HPDE6-E6E7 (cell line): Measurements from ENCODE around the gene AMDHD2.

ENCODE experiments used
- DNase-seq: peaks from one replicate; pipeline ENCODE4 v3.0.0; 2011; ENCODE audit warnings: missing footprints; ENCODE audit errors: extremely low spot score

Gene AMDHD2

DNA sequence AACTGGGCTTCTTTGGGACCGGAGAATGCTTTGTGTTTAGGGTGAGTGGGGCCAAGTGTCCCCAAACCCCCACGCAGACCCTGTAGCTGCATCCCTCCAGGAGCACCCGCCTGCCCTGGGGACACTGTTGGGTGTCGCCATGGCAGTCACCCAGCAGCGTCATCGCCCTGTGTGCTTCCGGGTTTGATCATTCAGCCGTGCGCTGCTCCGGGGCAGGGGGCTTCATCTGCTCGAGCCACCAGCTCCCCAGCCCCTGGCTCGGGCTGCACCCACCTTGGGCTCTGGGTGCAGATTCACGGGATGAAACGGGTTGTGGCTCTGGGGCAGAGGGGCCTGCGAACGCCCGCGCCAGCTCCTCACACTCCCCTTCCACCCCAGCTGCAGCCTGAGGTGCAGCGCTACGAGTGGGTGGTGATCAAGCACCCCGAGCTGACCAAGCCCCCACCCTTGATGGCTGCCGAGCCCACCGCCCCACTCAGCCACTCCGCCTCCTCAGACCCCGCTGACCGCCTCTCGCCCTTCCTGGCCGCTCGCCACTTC lies 20.2 kb upstream of the AMDHD2 start:
- DNase-seq: no peak

DNA sequence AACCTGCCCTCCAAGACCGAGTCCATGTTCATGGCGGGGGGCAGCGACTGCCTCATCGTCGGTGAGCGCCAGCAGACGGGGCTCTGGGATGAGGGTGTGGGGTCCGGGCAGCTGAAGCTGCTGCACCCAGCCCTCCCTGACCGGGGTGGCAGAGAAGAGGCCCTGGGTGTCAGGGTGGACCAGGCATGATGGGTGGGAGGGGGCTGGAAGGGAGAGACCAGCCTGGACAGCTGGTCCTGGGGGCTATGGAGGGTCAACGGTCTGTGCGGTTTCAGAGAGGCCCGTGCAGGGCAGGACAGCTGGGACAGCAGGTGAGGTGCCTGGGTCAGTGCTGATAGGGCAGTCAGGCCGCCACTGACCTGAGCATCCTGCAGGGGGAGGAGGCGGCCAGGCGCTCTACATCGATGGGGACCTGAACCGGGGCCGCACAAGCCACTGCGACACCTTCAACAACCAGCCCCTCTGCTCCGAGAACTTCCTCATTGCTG lies 19.7 kb upstream of the AMDHD2 start:
- no peak for DNase-seq

DNA sequence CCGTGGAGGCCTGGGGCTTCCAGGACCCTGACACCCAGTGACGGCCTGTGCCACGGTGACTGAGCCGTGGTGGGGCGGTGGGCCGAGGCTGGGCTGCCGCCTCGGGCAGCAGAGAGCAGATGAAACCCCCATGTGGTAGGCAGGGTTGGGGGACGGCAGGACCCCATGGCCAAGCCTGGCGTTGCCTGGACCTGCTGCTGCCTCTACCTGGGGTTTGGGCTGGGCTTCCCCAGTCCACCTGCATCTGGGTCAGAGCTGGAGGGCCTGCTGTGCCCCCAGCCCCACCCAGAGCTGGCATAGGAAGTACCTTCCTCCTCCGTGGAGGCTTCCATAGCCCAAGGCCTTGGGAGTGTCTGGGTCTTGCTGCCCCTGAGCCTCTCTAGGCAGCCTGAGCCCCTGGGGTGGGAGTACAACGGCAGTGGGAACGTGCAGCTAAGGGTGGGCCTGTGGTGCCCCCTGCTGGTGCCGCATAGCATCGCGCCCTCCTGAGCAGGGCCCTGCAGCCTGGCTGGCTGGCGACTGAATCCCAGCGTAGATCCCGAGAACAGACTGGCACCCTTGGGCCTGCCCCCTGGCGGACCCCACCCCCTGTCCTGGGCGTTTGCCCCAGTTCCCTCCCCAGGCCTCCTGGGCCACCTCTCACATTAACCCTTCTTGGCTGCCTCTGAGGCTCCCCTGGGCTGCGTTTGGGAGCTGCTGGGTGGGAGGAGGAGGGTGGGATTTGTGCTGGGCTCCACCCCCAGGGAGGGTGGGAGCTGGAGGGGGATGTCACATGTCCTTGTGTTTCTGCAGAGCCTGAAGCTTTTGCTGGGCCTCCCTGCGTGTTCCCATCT lies 19.0 kb upstream of the AMDHD2 start:
- peak; percentile 51 for DNase-seq

DNA sequence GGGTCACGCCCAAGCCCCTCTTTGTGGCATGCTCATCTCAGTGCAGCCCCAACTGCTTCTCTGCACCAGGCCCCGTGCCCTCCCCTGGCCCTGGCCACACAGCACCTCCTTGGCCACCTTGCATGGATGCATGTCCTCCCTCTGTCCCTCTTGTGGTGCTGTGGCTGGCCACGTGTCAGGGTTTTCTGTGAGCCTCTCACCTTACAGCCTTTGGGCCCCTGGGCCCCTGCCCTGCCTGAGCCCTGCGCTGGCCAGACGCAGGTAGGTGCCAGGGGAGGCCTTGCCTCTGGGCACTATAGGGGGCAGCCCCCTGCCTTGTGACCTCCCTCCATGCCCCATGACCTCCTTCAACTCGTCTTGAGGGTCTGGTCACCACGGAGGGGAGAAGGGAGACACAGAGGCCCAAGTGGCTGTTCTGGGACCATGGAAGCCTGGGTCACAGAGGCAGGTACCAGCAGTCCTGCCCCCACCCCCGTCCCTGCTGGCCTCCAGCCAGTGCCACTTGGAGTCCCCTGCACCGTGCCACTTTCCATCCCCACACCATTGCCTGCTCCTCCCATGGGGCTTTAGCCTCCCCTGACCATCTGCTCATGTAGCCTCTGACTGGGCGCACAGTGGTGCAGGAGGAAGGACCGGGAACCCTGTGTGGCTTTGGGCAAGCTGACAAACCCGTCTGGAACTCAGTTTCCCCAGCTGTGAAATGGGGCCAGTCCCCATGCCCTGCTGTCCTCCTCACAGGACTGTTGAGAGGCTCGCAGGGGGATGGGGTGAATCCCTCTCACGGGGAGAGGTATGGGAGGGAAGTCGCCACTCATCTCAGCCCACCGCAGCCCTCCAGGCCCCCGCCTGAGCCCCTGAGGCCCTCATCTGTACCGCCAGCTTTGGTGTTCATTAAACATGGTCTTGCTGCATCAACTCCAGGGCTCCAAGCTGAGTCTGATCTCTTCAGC lies 17.9 kb upstream of the AMDHD2 start:
- DNase-seq: no peak

DNA sequence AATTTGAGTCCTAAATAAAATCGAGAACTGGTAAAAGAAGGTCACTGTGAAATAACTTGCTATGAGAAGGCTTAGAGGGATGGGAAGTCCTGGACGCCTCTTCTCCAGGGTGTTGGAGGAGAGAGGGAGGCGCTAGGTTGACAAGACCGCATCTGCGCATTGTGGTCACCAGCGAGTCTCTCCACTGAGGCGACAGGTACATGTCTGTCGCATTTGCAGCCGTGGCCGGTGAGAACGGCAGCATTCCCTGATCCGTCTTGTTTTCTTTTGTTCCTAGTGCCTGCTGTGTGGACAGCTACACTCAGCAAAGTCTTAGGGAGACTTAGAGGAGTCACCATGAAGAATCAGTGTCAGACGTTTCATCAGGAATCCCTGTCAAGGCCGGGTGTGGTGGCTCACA lies 14.5 kb upstream of the AMDHD2 start:
- no peak for DNase-seq

DNA sequence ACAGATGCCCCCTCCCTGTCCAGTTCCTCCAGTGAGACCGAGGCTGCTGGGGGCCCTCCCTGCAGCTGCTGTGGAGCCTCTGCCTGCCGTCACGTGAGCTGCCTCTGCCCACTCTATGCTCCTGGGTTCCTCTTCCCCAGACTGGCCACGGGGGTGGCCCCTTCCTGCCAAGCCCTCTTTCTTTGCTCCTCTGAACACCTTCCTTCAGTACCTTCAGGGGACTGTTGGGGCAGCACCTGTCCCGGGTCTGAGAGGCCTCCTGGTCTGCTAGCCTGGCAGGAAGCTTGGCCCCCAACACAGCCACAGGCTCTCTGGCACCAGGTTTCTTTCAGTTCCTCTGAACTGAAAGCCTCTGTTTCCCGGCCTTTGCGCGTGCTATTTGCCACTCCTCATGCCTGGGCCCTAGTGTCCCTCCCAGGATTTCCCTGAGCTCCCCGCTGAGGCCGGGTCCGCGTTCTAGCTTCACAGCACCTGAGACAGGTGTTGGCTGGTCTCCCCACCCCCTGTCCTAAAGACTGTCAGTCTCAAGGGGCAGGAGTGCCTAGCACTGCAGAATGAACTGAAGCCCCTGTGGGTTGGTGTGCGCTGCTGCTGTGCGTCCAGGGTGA lies 13.0 kb upstream of the AMDHD2 start:
- no peak for DNase-seq

DNA sequence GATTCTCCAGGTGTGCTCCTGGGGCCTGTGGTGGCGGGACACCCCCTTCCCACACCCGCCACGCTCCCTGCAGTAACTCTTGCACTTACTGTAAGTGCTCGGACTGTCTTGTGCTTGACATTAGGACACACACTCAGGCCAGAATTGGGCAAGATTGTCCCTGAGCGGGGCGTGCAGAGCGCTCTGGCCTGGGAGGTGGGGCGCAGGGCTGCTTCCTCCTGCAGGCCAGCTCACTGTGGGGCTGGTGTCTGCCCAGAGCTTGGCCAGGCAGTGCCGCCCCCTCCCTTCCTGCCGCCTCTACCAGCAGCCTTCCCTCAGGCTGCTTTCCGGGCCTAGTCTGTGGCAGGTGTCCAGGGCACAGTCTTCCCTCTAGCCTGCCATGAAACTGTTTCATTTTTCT lies 12.5 kb upstream of the AMDHD2 start:
- DNase-seq: no peak

DNA sequence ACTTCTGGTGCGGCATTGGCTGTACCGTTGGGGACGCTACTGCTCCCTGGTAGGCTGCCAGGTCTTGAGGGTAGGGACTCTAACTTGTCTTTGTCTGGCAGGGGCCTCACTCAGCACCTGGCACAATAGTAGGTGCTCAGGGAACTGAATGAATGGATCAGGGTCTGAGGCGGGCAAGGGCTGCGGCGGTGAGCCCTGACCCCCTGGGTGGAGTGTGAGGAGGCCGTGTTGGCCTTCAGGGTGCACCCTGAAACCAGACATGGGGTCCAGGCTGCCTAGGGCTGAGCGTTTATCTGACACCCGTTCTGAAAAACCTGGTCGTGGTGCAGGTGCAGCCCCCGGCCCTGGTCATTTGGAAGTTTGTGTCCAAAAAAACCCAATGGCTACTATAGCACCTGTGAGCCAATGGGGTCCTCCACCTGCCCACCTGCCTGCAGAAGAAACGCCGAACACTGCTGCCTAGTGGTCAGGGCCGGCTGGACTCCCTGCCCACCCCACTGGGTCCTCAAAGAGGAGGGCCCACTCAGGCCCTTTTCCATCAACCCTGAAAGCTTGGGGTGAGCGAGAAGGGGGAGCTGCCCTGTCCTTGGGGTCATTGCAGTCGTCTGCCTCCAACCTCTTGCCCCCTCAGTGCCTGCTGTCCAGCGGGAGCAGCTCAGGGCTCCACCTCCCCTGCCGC lies 11.3 kb upstream of the AMDHD2 start:
- no peak for DNase-seq

DNA sequence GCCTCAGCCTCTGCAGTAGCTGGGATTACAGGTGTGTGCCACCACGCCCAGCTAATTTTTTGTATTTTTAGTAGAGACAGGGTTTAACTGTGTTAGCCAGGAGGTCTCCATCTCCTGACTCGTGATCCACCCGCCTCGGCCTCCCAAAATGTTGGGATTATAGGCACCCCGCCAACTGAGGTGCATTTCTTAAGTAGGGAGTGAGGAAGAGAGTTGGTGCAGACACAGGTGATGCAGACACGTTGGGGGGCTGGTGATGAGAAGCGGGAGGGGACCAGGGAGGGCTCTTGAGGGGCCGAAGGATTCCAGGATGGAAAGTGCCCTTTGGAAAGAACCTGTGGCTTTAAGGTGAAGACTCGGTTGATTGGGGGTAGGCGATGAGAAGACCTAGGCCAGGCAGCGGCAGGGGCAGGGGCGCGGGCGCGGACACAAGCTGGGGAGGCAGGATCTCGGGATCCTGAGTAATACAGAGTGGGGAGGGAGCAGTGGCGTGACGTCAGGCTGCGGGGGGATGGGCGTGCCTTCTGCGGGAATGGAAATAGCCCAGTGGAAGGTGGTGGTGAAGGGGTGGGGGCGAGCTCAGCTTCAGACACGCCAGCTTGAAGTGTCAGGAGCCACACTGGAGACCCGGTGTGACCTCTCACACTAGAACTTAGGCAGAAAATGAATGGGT lies 8.9 kb upstream of the AMDHD2 start:
- DNase-seq: peak; percentile 63

DNA sequence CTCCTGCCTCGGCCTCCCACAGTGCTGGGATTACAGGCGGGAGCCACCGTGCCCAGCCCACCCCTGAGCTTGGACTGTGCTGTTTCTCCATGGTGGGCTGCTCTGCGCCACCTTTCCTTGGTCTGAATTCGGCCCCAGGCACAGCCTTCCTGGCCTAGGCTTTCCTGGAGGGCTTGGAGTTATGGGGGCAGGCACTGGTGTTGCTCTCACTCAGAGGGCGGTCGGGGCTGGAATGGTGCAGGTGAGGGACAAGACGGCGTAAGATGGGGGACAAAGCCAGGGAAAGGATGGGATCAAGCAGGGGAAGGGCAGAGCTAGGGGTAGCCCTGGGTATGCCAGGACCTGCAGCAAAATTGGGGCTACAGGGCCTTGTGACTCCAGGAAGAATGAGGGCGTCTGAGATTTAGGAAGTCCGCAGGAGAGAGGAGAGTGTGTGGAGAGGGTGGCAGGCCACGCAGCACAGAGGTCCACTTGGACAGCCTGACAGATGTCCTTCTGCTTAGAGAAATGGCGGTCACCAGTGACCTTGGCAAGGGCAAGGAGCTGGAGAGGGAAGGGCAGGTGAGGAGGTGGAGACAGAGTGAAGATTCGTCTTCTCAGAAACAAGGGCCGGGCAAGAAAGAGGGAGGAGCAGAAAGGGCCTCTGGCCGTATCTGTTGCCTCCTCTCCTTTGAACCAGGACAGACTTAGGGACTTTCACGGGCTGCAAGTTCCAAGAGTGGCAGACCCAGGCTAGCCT lies 8.0 kb upstream of the AMDHD2 start:
- DNase-seq: no peak

DNA sequence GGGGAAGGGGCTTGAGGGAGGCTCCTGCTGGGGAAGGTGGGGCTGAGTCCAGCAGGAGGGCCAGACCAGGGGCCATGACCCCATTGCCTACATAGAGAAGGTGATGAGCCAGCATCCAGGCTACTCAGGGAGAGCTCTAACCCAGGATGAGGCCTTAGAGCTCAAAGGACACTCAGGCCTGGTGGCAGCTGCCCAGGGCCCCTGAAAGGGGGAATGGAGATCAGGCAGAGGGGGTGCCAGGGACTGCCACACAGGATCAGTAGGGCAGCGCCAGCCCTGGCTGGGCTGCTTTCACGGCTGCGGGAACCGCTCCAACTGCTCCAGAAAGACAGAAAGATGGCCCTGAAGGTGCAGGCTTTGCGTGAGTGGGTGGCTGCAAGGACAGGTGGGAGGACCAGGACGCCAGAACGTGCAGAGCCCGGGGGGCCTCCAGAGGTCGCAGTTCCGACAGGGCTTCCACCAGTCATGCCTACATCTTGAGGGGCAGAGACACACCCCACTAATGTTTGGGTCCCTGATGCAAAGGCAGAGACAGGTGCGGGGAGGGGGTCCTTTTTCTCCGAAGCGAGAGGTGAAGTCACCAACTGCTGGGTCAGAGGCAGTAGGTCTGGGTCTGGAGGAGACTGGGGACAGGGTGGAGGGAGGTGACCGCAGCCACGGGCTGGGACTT lies 7.3 kb upstream of the AMDHD2 start:
- DNase-seq: no peak

DNA sequence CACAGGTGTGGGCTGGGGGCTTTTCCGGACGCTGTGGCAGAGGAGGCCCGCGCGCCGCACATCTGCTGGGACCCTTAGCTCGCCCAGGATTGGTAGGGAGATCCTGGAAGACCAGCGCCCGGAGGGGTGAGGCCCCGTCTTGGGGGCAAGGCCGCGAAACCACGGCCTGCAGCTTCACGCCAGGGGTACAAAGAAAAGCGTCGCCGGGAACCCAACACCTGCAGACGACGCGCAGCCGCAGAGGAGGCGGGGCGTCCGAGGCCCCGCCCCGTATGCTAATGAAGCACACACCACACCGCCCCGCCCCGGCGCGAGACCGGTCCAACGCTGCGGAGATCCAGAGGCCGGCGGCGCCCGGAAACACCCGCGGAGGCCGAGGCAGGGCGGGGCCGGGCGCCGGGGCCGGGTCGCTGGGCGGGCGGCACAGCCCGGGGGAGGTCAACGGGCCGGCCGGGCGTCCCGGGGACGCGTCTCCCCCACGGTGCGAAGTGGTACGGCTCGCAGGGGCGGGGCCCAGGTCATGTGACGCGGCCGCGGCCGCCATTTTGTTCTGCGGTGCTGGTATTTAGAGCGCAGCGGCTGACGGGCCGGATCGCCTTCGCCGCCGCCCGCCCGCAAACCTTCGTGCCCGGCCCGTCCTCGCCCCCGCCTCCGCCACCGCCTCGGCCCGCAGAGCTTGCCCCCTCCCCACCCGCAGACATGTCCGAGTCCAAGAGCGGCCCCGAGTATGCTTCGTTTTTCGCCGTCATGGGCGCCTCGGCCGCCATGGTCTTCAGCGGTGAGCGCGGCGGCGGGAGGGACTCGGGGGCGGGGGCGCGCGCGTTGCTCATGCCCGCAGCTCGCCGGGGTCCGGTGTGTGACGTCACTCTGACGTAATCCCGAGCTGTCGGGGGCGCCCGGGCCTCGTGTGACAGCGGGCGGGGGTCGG lies 6.5 kb upstream of the AMDHD2 start, which contains the start of gene ATP6V0C:
ATP6V0C (plus strand) TSS at position 548 of the 928 bp plus-strand sequence; CDS start at position 700, 152 bp downstream.
- DNase-seq: peak; percentile 87

DNA sequence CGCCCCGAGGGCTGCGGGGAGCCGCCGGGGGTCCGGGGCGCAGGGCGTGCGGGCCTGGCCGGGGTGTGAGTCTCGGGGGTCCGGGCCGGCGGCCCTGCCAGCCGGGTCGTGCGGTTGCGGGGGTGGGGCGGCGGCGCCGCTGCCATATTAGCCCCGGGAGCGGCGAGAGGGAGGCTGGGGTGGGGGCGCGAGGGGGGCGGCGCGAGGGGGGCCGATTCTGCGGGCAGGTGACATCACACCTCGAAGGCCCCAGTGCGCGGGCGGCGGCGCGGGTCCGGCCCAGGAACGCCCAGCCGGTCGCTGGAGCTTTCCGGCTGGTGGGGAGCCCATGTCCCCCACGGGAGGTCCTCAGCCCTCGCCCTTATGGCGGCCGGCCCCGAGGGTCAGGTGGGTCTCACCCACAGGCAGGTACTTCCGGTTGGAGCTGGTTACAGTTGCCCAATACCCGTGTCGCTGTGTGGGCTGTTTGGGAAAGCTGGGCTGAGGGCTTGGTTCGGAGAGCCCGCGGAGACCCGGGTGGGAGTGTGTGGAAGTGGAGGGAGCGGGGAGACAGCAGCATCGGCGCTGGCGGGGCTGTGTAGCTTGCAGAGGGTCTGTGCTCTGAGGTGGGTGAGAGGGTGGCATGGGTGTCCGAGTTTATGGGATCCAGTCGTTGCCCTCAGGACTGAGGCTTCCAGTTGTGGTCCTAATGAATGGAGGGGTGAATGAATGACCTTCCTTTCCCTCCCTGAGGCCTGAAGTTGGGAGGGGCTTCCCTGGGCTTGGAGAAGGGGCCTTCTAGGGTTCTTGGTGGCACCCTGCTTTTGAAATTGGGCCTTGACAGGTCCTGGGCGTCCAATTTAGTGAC lies 5.6 kb upstream of the AMDHD2 start:
- DNase-seq: no peak

DNA sequence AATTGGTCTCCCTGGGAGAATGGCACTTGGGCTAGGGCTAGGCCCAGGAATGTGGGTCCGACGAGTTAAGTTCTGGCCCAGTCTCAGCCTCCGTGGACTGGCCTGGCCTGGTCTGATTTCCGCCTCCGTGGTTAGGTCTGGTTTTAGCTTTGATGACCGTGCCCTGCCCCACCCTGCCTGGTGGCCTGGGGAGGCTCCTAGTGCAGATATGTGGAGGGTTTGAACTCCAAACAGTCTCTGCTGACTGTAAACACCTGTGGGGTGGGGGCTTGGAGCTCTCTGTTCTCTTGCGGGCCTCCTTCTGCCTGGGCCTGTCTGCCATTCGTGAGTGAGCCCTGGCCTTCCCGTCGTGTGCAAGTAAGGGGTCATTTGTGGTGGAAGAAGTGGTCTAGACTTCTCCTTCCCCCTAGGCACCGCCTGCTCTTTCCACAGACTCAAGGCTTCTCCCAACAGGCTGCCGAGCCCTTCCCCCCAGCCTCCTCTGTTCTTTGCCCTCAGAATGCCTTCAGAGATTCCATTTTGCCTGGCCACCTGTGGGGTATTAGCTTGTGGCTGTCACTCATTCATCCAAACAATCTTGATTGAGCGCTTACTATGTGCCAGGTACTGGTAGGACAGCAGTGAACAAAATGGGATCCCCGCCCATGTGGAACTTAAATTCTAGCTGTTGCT lies 4.9 kb upstream of the AMDHD2 start:
- no peak for DNase-seq

DNA sequence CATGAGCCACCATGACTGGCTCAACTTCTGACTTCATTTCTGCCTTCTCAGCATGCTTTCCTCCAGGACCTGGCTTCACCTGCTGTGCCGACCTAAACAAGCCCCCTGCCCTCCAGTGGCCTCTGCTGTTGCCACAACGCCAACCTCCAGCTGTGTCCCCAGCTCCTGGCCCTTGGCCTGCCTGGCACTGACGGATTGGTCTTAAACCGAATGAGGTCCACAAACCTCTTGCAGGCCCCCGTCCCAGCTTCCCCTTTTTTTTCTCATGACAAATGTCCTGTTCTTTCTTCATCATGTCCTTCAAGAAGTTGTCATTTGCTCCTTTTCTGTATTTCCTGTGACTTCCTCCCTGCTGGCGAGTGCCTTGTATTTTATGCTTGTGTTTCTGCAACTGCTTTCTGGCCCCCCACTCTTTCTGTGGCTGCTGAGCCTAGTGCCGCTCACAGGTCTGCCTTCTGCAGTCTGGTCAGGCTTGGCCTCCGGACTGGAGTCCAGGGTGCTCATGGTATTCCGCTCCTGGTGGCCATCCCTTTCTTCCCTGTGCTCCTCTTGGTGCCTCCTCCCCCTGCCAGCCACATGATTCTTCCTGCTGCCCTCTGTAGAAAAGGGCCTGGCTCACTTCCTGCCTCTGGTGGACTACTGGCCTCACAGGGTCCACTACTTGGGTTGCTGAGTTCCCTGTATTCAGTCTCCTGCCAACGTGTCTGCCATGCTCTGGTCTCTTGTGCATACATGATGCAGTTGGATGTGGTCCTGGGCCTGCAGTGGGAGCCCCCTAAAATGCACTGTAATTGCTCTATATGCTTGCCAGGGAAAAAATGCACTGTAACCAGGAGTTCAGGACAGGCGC lies 3.6 kb upstream of the AMDHD2 start:
- no peak for DNase-seq
